Keratinocyte (primary cell): Measurements from ENCODE around the gene NDUFAF8. TPM values are rescaled to one million over a fixed set of nuclear protein-coding genes. Genes with fewer than 3 reads are reported as not detected.

Experiments used
- DNase-seq: peaks from one replicate; pipeline ENCODE4 v3.0.0-alpha.2; 2011; ENCODE audit warnings: low read depth, missing footprints, low spot score
- FAIRE-seq: peaks from 2 replicates; lab custom pipeline; 2011; peaks lifted over from hg19 to GRCh38; lab: Jason Lieb, UNC
- H2AFZ ChIP-seq: 2 replicates; pipeline ENCODE4 v1.6.0; 2012; ENCODE audit warnings: low read length, control low read depth, inconsistent platforms; ENCODE audit not compliant: control insufficient read depth
- H3K27ac ChIP-seq: 2 replicates; pipeline ENCODE4 v1.5.1; 2011; ENCODE audit warnings: low read length; ENCODE audit not compliant: control insufficient read depth, insufficient read depth
- H3K27me3 ChIP-seq: 3 replicates; pipeline ENCODE4 v1.6.0; 2011; ENCODE audit warnings: low read length; ENCODE audit not compliant: control insufficient read depth, insufficient read depth; ENCODE audit errors: extremely low read depth
- H3K36me3 ChIP-seq, 2 experiments: 2 replicates in 1 of 2; 3 replicates in 1 of 2; pipeline ENCODE4 v1.5.1; 2011; ENCODE audit warnings: low read length in 2 of 2, mild to moderate bottlenecking in 1 of 2; ENCODE audit not compliant: control insufficient read depth in 2 of 2, insufficient read depth in 2 of 2; ENCODE audit errors: extremely low read depth in 1 of 2
- H3K4me1 ChIP-seq: 3 replicates; pipeline ENCODE4 v1.5.1; 2011; ENCODE audit warnings: low read length; ENCODE audit not compliant: control insufficient read depth, insufficient read depth; ENCODE audit errors: extremely low read depth
- H3K4me2 ChIP-seq: 3 replicates; pipeline ENCODE4 v1.6.0; 2011; ENCODE audit warnings: low read depth, low read length; ENCODE audit not compliant: control insufficient read depth, insufficient read depth; ENCODE audit errors: extremely low read depth
- H3K4me3 ChIP-seq, 3 experiments: fragments of 200-600 bp in 1 of 3; sonication (generic) in 1 of 3; 2 replicates in 2 of 3; 3 replicates in 1 of 3; pipeline ENCODE4 v1.5.1; 2011 to 2016; ENCODE audit warnings: low read length in 3 of 3, mild to moderate bottlenecking in 3 of 3, control low read depth in 2 of 3, inconsistent platforms in 1 of 3, low read depth in 1 of 3, mixed read lengths in 1 of 3, mixed run types in 1 of 3, moderate library complexity in 1 of 3; ENCODE audit not compliant: control insufficient read depth in 2 of 3, insufficient read depth in 2 of 3; ENCODE audit errors: extremely low read depth in 1 of 3
- H3K79me2 ChIP-seq: 2 replicates; pipeline ENCODE4 v1.6.0; 2012; ENCODE audit warnings: low read length; ENCODE audit not compliant: control insufficient read depth, insufficient read depth
- H3K9ac ChIP-seq: 3 replicates; pipeline ENCODE4 v1.6.0; 2011; ENCODE audit warnings: low read length; ENCODE audit not compliant: control insufficient read depth, insufficient read depth; ENCODE audit errors: extremely low read depth
- H3K9me1 ChIP-seq: 3 replicates; pipeline ENCODE4 v1.6.0; 2011; ENCODE audit warnings: low read length; ENCODE audit not compliant: control insufficient read depth, insufficient read depth; ENCODE audit errors: extremely low read depth
- H3K9me3 ChIP-seq: 2 replicates; pipeline ENCODE4 v1.5.1; 2012; ENCODE audit warnings: low read depth, low read length; ENCODE audit not compliant: control insufficient read depth
- H4K20me1 ChIP-seq: 3 replicates; pipeline ENCODE4 v1.6.0; 2011; ENCODE audit warnings: low read length; ENCODE audit not compliant: control insufficient read depth, insufficient read depth; ENCODE audit errors: extremely low read depth
- EZH2 ChIP-seq: IDR thresholded peaks from one replicate; pipeline ENCODE4 v1.6.1; 2012; ENCODE audit warnings: inconsistent platforms, mild to moderate bottlenecking, low read length, moderate library complexity
- dilution Hi-C: fragments of 300-500 bp; cut with MboI; formaldehyde crosslinking; loops from one replicate; pipeline ENCODE4 v1.7.0; 2020; ENCODE audit warnings: low sequenced_read_pairs; ENCODE audit not compliant: extremely low pct_ligation_motif_present
- polyA plus RNA-seq, 5 experiments: library from polyadenylated mRNA; depleted of rRNA in 3 of 5; stranded (reverse) in 3 of 5; stranded (forward) in 1 of 5; unstranded in 1 of 5; fragments of >200 nt; gene quantifications; 1 replicate in 1 of 5; 2 replicates in 3 of 5; 3 replicates in 1 of 5; pipeline versions ENCODE4 v1.2.1 to v1.2.3, GENCODE V29; 2011 to 2012; ENCODE audit warnings: missing spikeins in 2 of 5, low read depth in 1 of 5, low replicate concordance in 1 of 5
- TF ChIP-seq, protein P1 (sequence below), 3 experiments: IDR thresholded peaks in 1 of 3; conservative IDR thresholded peaks in 1 of 3; optimal IDR thresholded peaks in 1 of 3; 2 replicates in 2 of 3; 3 replicates in 1 of 3; pipeline versions ENCODE3 to v1.5.1; 2011; ENCODE audit warnings: low read length in 3 of 3, mild to moderate bottlenecking in 3 of 3, moderate library complexity in 2 of 3, control low read depth in 1 of 3, inconsistent platforms in 1 of 3; ENCODE audit not compliant: insufficient read depth in 2 of 3; ENCODE audit errors: extremely low read depth in 1 of 3

NDUFAF8 gene
- polyA plus RNA-seq, 1 donor (not counting 4 experiments of a cell fraction or from before 2014, with no cell fraction given) = 171 TPM

- H2AFZ ChIP-seq = no peak overlapping the region
Measured at GRCh38 chr17:81254955-81255717, 16.0 kb downstream of the NDUFAF8 start.

DNA sequence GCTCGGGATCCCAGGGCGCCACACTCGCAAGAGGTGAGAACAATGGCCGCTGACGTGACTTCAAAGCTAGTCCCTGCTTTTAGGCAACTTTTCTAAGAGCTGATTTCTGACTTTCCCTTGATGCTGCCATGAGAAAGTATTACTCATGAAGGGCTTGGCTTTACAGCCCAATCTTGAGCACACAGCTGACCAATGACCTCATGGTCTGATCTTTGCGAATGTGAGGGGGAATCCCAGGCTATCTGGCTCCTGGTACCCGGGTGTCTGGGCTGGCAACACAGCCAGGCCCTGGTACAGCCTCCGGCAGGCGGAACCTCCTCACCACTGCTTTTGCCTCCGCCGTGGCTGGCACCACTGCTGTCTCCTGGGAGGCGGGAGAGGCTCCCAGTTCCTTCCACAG is 17.5 kb downstream of the NDUFAF8 start:
- TF ChIP-seq, protein P1, sequence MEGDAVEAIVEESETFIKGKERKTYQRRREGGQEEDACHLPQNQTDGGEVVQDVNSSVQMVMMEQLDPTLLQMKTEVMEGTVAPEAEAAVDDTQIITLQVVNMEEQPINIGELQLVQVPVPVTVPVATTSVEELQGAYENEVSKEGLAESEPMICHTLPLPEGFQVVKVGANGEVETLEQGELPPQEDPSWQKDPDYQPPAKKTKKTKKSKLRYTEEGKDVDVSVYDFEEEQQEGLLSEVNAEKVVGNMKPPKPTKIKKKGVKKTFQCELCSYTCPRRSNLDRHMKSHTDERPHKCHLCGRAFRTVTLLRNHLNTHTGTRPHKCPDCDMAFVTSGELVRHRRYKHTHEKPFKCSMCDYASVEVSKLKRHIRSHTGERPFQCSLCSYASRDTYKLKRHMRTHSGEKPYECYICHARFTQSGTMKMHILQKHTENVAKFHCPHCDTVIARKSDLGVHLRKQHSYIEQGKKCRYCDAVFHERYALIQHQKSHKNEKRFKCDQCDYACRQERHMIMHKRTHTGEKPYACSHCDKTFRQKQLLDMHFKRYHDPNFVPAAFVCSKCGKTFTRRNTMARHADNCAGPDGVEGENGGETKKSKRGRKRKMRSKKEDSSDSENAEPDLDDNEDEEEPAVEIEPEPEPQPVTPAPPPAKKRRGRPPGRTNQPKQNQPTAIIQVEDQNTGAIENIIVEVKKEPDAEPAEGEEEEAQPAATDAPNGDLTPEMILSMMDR (optimal IDR thresholded peaks at IDR 0.05 in 1 of 3, IDR thresholded peaks at IDR 0.05 in 1 of 3, conservative IDR thresholded peaks at IDR 0.05 in 1 of 3; ENCODE audit: extremely low read depth in 1 of 3, insufficient read depth in 2 of 3, low read length in 3 of 3) = no peak
- no peak for TF ChIP-seq EZH2
- H3K36me3 ChIP-seq = peaks cover 13 to 37% of the 10 kb centered on the region in 2 experiments
- H3K9me3 ChIP-seq = no peaks in the 10 kb centered on the region

More at GRCh38 chr17:81254955-81255717, 16.0 kb downstream of the NDUFAF8 start:
- Histone ChIP-seq H3K9me1 (no peaks in the 10 kb centered on the region), H3K79me2 (peaks cover 4% of the 10 kb centered on the region), H3K9ac (no peak overlapping the region), H3K27me3 (no peaks in the 10 kb centered on the region), H3K4me3 (no peak overlapping the region), H4K20me1 (peaks cover 12% of the 10 kb centered on the region), H3K4me2 (peak overlapping the region; percentile 60), H3K9me3 (no peaks in the 10 kb centered on the region), H3K4me1 (peaks cover 14% of the 10 kb centered on the region), H3K27ac (no peak overlapping the region), H3K36me3 (peaks cover 23 to 31% of the 10 kb centered on the region in 2 experiments)
- no peak for TF ChIP-seq EZH2
- TF ChIP-seq, protein P1 (optimal IDR thresholded peaks at IDR 0.05 in 1 of 3, IDR thresholded peaks at IDR 0.05 in 1 of 3, conservative IDR thresholded peaks at IDR 0.05 in 1 of 3; ENCODE audit: extremely low read depth in 1 of 3, insufficient read depth in 2 of 3, low read length in 3 of 3) = peak; percentile 56 to 71 (median 68)
- FAIRE-seq (peak; percentile 61), DNase-seq (no peak)
- dilution Hi-C loops = no loop called here

More for the DNA sequence above, 17.5 kb downstream of the NDUFAF8 start:
- Histone ChIP-seq H3K27ac (no peak overlapping the region), H3K9me1 (no peaks in the 10 kb centered on the region), H3K4me2 (no peak overlapping the region), H4K20me1 (peaks cover 12% of the 10 kb centered on the region), H3K79me2 (peaks cover 4% of the 10 kb centered on the region), H3K9ac (no peak overlapping the region), H3K4me3 (no peak overlapping the region), H3K4me1 (peaks cover 14% of the 10 kb centered on the region), H2AFZ (no peak overlapping the region), H3K27me3 (no peaks in the 10 kb centered on the region)
- DNase-seq = no peak
- FAIRE-seq = no peak
- dilution Hi-C loops = no loop called here
